Chondrocyte (in vitro differentiated cells): ENCODE results near the gene CRABP2. TPM values are rescaled to one million over a fixed set of nuclear protein-coding genes. Genes with fewer than 3 reads are reported as not detected.

ENCODE experiments used
- DNase-seq: peaks from one replicate; pipeline ENCODE4 v3.0.0; 2021; ENCODE audit warnings: mixed read lengths, low spot score
- H3K27ac Mint-ChIP-seq: one replicate; pipeline ENCODE4 v1.8.0; 2021; ENCODE audit warnings: mild to moderate bottlenecking, moderate library complexity, mixed read lengths; ENCODE audit not compliant: unreplicated experiment
- H3K27me3 Mint-ChIP-seq: 2 replicates; pipeline ENCODE4 v1.8.0; 2021; ENCODE audit warnings: low read depth, mixed read lengths
- H3K36me3 Mint-ChIP-seq: 2 replicates; pipeline ENCODE4 v1.8.0; 2021; ENCODE audit warnings: low read depth, mixed read lengths
- H3K4me1 Mint-ChIP-seq: 2 replicates; pipeline ENCODE4 v1.8.0; 2021; ENCODE audit warnings: low read depth, mild to moderate bottlenecking, mixed read lengths
- H3K4me3 Mint-ChIP-seq: one replicate; pipeline ENCODE4 v1.8.0; 2021; ENCODE audit warnings: mild to moderate bottlenecking, moderate library complexity, mixed read lengths; ENCODE audit not compliant: unreplicated experiment
- H3K9me3 Mint-ChIP-seq: 2 replicates; pipeline ENCODE4 v1.8.0; 2021; ENCODE audit warnings: low read depth, mixed read lengths
- total RNA-seq: library from RNA; stranded (reverse); gene quantifications from 3 replicates; pipeline ENCODE4 v1.2.1, GENCODE V29; 2021
- TF ChIP-seq, protein P1 (sequence below): fragments of 200-600 bp; sonication (generic); IDR thresholded peaks from 2 replicates; pipeline ENCODE4 v1.5.0; 2021; ENCODE audit warnings: antibody characterized with exemption, mild to moderate bottlenecking, moderate library complexity

Gene CRABP2
- total RNA-seq, 1 donor from 2014 or later = 93.5 TPM

DNA sequence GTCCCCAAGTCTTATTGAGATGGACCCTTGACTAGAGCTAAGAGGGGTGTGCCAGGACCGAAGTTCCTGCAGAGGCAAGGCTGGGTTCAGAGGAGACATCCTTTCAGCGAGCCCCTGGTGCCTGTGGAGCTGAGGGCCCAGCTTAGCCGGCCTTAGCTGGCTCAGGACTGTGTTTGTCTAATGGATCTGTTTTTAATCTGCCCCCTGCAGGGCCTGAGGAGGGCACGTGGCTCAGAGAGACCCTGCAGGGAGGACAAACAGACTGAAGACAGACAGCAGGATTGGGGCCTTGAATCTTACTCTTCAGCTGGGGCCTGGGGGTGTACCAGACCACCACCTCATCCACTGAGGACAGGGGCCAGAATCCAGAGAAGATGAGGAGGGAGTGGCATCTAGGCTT lies 1.6 kb downstream of the CRABP2 start:
- Mint-ChIP-seq H3K36me3 (peaks cover 12% of the 10 kb centered on the region), H3K4me3 (peak overlapping the region; percentile 81), H3K27ac (no peak overlapping the region), H3K27me3 (no peaks in the 10 kb centered on the region), H3K9me3 (no peaks in the 10 kb centered on the region), H3K4me1 (peaks cover 55% of the 10 kb centered on the region)
- TF ChIP-seq, protein P1, sequence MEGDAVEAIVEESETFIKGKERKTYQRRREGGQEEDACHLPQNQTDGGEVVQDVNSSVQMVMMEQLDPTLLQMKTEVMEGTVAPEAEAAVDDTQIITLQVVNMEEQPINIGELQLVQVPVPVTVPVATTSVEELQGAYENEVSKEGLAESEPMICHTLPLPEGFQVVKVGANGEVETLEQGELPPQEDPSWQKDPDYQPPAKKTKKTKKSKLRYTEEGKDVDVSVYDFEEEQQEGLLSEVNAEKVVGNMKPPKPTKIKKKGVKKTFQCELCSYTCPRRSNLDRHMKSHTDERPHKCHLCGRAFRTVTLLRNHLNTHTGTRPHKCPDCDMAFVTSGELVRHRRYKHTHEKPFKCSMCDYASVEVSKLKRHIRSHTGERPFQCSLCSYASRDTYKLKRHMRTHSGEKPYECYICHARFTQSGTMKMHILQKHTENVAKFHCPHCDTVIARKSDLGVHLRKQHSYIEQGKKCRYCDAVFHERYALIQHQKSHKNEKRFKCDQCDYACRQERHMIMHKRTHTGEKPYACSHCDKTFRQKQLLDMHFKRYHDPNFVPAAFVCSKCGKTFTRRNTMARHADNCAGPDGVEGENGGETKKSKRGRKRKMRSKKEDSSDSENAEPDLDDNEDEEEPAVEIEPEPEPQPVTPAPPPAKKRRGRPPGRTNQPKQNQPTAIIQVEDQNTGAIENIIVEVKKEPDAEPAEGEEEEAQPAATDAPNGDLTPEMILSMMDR = no peak
- no peak for DNase-seq

- Mint-ChIP-seq H3K27me3 (no peaks in the 10 kb centered on the region), H3K4me1 (peaks cover 51% of the 10 kb centered on the region), H3K9me3 (no peaks in the 10 kb centered on the region), H3K4me3 (peak overlapping the region; percentile 81), H3K27ac (no peak overlapping the region), H3K36me3 (peaks cover 14% of the 10 kb centered on the region)
- DNase-seq = no peak
- TF ChIP-seq, protein P1 = no peak
Measured at GRCh38 chr1:156703336-156703735, 2.0 kb downstream of the CRABP2 start.

GRCh38 chr1:156700736-156701531 lies 4.4 kb downstream of the CRABP2 start:
- no peak overlapping the region for H3K4me3 Mint-ChIP-seq

DNA sequence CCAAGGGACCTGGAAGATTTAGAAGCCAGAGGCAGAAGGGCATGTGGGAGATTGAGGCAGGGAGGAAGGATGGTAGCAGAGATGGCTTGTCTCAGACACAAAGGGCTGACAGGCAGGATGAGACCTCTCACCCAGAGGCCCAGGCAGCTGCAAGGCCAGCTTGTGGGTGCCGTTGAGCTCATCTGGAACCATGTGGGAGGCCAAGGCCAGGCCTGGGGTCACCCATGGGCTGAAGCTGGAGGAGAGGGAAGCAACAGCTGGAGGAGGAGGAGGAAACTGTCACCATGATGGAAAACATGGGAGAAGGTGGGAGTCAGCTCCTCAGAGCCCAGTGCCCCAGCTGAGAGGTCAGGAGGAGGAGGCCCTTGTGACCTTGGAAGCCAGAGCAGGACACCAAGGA lies 6.4 kb downstream of the CRABP2 start:
- Mint-ChIP-seq H3K9me3 (no peaks in the 10 kb centered on the region), H3K4me3 (no peak overlapping the region), H3K27ac (no peak overlapping the region), H3K4me1 (peaks cover 17% of the 10 kb centered on the region), H3K36me3 (peaks cover 14% of the 10 kb centered on the region), H3K27me3 (no peaks in the 10 kb centered on the region)
- DNase-seq = no peak
- TF ChIP-seq, protein P1 = no peak

More at GRCh38 chr1:156700736-156701531, 4.4 kb downstream of the CRABP2 start:
- Mint-ChIP-seq H3K27ac (no peak overlapping the region), H3K9me3 (no peaks in the 10 kb centered on the region), H3K36me3 (peaks cover 14% of the 10 kb centered on the region), H3K27me3 (no peaks in the 10 kb centered on the region), H3K4me1 (peaks cover 28% of the 10 kb centered on the region)
- DNase-seq = no peak
- TF ChIP-seq, protein P1 = no peak

DNA sequence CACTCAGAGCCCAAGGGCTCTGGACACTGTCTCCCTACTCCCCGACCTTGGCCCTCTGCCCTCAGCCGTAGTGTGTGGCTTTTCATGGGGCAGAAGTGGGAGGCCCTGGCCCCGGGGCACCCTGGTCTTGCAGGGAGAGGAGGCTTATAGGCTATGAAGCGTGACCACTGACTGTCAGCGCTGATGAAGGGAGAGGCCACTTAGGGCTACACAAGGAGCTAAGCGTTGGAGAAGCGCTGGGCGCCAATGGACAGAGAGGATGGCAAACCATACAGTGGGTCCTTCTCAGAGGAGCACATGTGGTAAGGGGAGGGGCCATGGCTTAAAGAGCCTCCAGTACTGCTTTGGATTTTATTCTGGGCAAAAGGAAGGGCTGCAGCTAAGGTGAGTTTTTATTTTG lies 7.9 kb downstream of the CRABP2 start:
- TF ChIP-seq, protein P1 = no peak
- H3K4me1 Mint-ChIP-seq = peaks cover 22% of the 10 kb centered on the region
- no peak overlapping the region for H3K4me3 Mint-ChIP-seq
- no peaks in the 10 kb centered on the region for H3K27me3 Mint-ChIP-seq
- no peak for DNase-seq
- peaks cover 14% of the 10 kb centered on the region for H3K36me3 Mint-ChIP-seq
- H3K9me3 Mint-ChIP-seq = no peaks in the 10 kb centered on the region
- H3K27ac Mint-ChIP-seq = no peak overlapping the region
